Activated T-cell treated with anti-CD3 and anti-CD28 coated beads, Interleukin-2, amount 50 U/mL, for 72 hours (primary cell): ENCODE data around the gene RPTOR. TPM values are rescaled to one million over a fixed set of nuclear protein-coding genes. Genes with fewer than 3 reads are reported as not detected.

ENCODE experiments used
- ATAC-seq, 2 donors: fragments of 150-1000 bp; cut with Tn5 transposase; replicated peaks in 1 of 2; 2 replicates each; pipeline ENCODE4 v1.10.0; 2021; ENCODE audit warnings: moderate library complexity in 2 of 2, mild to moderate bottlenecking in 1 of 2
- DNase-seq, 2 donors: peaks; one replicate each; pipeline ENCODE4 v3.0.0; 2021 to 2022; ENCODE audit warnings: mixed read lengths in 1 of 2
- H3K27ac Mint-ChIP-seq: one replicate; pipeline ENCODE4 v1.8.0; 2022; ENCODE audit warnings: mild to moderate bottlenecking, moderate library complexity, mixed read lengths
- H3K27me3 Mint-ChIP-seq: one replicate; pipeline ENCODE4 v1.8.0; 2022; ENCODE audit warnings: low read depth, mixed read lengths
- H3K36me3 Mint-ChIP-seq, 2 donors: one replicate each; pipeline ENCODE4 v1.8.0; 2022; ENCODE audit warnings: mixed read lengths in 2 of 2, mild to moderate bottlenecking in 1 of 2; ENCODE audit not compliant: insufficient read depth in 2 of 2
- H3K4me1 Mint-ChIP-seq: one replicate; pipeline ENCODE4 v1.8.0; 2022; ENCODE audit warnings: low read depth, mixed read lengths
- H3K4me3 Mint-ChIP-seq, 2 donors: one replicate each; pipeline ENCODE4 v1.8.0; 2022; ENCODE audit warnings: mild to moderate bottlenecking in 2 of 2, mixed read lengths in 2 of 2, moderate library complexity in 2 of 2
- H3K9me3 Mint-ChIP-seq, 2 donors: one replicate each; pipeline ENCODE4 v1.8.0; 2022; ENCODE audit warnings: mixed read lengths in 2 of 2
- total RNA-seq, 2 donors: library from RNA; stranded (reverse); gene quantifications; one replicate each; pipeline ENCODE4 v1.2.3, GENCODE V29; 2022

Gene RPTOR
- total RNA-seq, 2 donors from 2014 or later, result 50.8 to 62.0 TPM

DNA sequence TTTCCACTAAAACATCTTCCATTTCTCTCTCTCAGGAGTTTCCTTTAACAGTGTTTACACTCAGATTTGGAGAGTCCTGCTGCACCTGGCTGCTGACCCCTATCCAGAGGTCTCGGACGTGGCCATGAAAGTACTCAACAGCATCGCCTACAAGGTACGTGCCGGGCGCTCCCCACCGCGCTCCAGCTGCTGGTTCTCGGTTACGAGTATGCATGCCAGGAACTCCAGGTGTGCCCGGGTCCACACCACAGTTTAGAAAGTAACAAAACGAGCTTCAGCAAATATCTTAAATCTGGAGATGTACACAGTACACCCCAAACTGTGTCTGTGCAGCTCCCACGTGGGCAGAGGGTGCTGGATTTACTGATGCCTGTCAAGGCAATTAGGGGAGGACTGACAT, 364.1 kb downstream of the RPTOR start:
- Mint-ChIP-seq H3K27me3 (no peaks in the 10 kb centered on the region), H3K4me3 (no peak overlapping the region), H3K27ac (no peak overlapping the region), H3K4me1 (no peaks in the 10 kb centered on the region), H3K9me3 (no peaks in the 10 kb centered on the region), H3K36me3 (peaks cover 6 to 18% of the 10 kb centered on the region in 2 donors)
- DNase-seq, result no peak
- no peak for ATAC-seq

GRCh38 chr17:80909635-80910034, 365.0 kb downstream of the RPTOR start:
- ATAC-seq (no peak), DNase-seq (no peak)
- peaks cover 6 to 19% of the 10 kb centered on the region in 2 donors for H3K36me3 Mint-ChIP-seq
- H3K9me3 Mint-ChIP-seq, result no peaks in the 10 kb centered on the region
- H3K4me3 Mint-ChIP-seq, result no peak overlapping the region
- no peak overlapping the region for H3K27ac Mint-ChIP-seq
- no peaks in the 10 kb centered on the region for H3K4me1 Mint-ChIP-seq
- no peaks in the 10 kb centered on the region for H3K27me3 Mint-ChIP-seq

DNA sequence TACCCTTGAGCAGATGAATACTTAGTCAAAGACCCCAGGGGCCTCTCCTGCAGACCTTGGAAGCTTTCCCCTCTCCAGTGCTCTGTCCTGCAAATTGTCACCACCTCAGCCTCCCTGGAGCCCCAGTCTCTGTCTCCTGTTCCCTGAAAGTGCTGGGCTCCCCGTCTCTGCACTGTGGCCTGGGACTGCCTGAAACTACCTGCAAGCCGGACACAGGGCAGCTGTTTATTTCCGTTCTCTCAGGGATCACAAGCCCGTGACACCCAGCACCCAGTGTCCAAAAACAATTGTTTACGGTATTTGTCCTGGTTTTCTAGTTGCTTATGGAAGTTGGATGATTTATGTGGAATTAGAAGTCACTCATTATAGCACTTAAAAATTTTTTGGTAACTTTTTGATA, 365.4 kb downstream of the RPTOR start:
- Mint-ChIP-seq H3K9me3 (no peaks in the 10 kb centered on the region), H3K4me3 (no peak overlapping the region), H3K27me3 (no peaks in the 10 kb centered on the region), H3K27ac (no peak overlapping the region), H3K36me3 (peaks cover 6 to 19% of the 10 kb centered on the region in 2 donors), H3K4me1 (no peaks in the 10 kb centered on the region)
- DNase-seq (no peak), ATAC-seq (no peak)

DNA sequence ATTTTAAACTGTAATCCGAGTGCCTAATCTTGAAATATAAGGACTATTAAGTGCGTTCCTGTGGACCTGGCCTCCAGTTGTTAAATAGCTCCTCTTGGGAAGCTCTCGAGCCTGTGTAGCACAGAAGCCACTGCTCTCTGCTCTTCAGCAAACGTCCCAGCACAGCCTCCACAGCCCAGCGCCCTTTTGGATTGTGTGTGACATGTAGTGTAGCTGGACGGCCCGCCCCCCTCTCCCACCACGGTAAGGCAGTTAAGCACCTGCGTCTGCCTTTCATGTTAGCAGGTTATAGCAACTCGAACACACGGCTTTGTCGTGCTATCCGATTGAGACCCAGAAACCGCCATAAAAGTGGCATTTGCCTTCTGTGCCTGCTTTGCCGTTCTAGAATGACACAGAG, 367.8 kb downstream of the RPTOR start:
- no peaks in the 10 kb centered on the region for H3K27me3 Mint-ChIP-seq
- no peak for ATAC-seq
- DNase-seq, result no peak
- no peaks in the 10 kb centered on the region for H3K9me3 Mint-ChIP-seq
- H3K27ac Mint-ChIP-seq, result no peak overlapping the region
- no peaks in the 10 kb centered on the region for H3K4me1 Mint-ChIP-seq
- H3K36me3 Mint-ChIP-seq, result peaks cover 6 to 19% of the 10 kb centered on the region in 2 donors
- no peak overlapping the region for H3K4me3 Mint-ChIP-seq

GRCh38 chr17:80913928-80914821, 369.5 kb downstream of the RPTOR start:
- no peaks in the 10 kb centered on the region for H3K9me3 Mint-ChIP-seq
- no peak for ATAC-seq

GRCh38 chr17:80916246-80916645, 371.6 kb downstream of the RPTOR start:
- ATAC-seq (no peak), DNase-seq (no peak)
- Mint-ChIP-seq H3K4me3 (no peak overlapping the region), H3K4me1 (no peaks in the 10 kb centered on the region), H3K27ac (no peak overlapping the region), H3K9me3 (no peaks in the 10 kb centered on the region), H3K36me3 (peaks cover 0 to 4% of the 10 kb centered on the region in 2 donors), H3K27me3 (no peaks in the 10 kb centered on the region)

More at GRCh38 chr17:80913928-80914821, 369.5 kb downstream of the RPTOR start:
- DNase-seq, result no peak
- H3K4me1 Mint-ChIP-seq, result no peaks in the 10 kb centered on the region
- H3K27ac Mint-ChIP-seq, result no peak overlapping the region
- no peak overlapping the region for H3K4me3 Mint-ChIP-seq
- peaks cover 6 to 16% of the 10 kb centered on the region in 2 donors for H3K36me3 Mint-ChIP-seq
- no peaks in the 10 kb centered on the region for H3K27me3 Mint-ChIP-seq

DNA sequence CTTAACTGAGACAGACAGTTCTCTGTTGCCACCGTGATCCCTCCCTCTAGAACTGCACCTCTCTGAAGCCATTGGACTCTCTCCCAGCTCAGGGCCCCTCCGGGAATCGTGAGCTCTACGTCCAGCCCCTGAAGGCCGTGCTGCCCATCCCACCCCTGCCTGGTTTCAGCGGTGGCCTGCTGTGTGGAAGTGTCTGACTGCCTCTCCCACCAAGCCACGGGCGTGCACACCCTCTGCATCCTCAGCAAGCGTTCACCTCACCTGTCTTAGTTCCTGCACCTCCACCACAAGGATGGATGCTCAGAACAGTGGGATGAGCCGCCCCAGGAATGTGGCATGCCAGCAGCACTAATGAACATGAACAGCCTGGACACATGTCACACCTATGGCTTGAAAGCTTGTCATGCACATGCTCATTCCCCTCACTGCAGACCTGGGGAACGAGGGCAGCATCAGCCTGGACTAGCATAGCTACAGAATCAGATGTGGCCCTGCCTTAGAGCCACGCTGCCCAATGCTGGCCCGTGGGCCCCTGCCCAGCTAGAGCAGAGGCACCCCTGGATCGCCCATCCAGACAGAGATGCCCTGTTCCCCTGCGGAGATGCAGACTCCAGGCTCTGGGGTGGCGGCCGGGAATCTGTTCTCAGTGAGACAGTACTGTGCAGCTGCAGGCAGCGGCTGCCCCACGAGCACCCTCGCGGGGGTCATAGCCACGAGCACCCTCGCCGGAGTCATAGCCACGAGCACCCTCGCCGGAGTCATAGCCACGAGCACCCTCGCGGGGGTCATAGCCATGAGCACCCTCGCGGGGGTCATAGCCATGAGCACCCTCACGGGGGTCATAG, 373.3 kb downstream of the RPTOR start:
- ATAC-seq (no peak), DNase-seq (no peak)
- Mint-ChIP-seq H3K9me3 (no peaks in the 10 kb centered on the region), H3K27me3 (no peaks in the 10 kb centered on the region), H3K4me3 (no peak overlapping the region), H3K36me3 (peaks cover 0 to 2% of the 10 kb centered on the region in 2 donors), H3K27ac (no peak overlapping the region), H3K4me1 (no peaks in the 10 kb centered on the region)

- no peaks in the 10 kb centered on the region for H3K4me1 Mint-ChIP-seq
- DNase-seq (no peak), ATAC-seq (no peak)
- H3K27ac Mint-ChIP-seq, result no peak overlapping the region
- peaks cover 0 to 2% of the 10 kb centered on the region in 2 donors for H3K36me3 Mint-ChIP-seq
- H3K27me3 Mint-ChIP-seq, result no peaks in the 10 kb centered on the region
- no peaks in the 10 kb centered on the region for H3K9me3 Mint-ChIP-seq
- no peak overlapping the region for H3K4me3 Mint-ChIP-seq
Observed at GRCh38 chr17:80918731-80919130, 374.1 kb downstream of the RPTOR start.

- ATAC-seq (no peak), DNase-seq (no peak)
- H3K27ac Mint-ChIP-seq, result no peak overlapping the region
- H3K9me3 Mint-ChIP-seq, result no peaks in the 10 kb centered on the region
- H3K27me3 Mint-ChIP-seq, result no peaks in the 10 kb centered on the region
- no peaks in the 10 kb centered on the region for H3K4me1 Mint-ChIP-seq
- H3K4me3 Mint-ChIP-seq, result no peak overlapping the region
- H3K36me3 Mint-ChIP-seq, result no peaks in the 10 kb centered on the region
Observed at GRCh38 chr17:80919331-80920311, 375.0 kb downstream of the RPTOR start.

- Mint-ChIP-seq H3K27me3 (no peaks in the 10 kb centered on the region), H3K4me3 (no peak overlapping the region), H3K27ac (no peak overlapping the region), H3K36me3 (no peaks in the 10 kb centered on the region), H3K4me1 (no peaks in the 10 kb centered on the region), H3K9me3 (no peaks in the 10 kb centered on the region)
- ATAC-seq, result no peak
- DNase-seq, result no peak
Observed at GRCh38 chr17:80920441-80920840, 375.8 kb downstream of the RPTOR start.

- no peaks in the 10 kb centered on the region for H3K27me3 Mint-ChIP-seq
- H3K4me1 Mint-ChIP-seq, result no peaks in the 10 kb centered on the region
- H3K36me3 Mint-ChIP-seq, result peaks cover 0 to under 1% of the 10 kb centered on the region in 2 donors
- H3K4me3 Mint-ChIP-seq, result no peak overlapping the region
- H3K9me3 Mint-ChIP-seq, result no peaks in the 10 kb centered on the region
- no peak for ATAC-seq
- no peak for DNase-seq
- H3K27ac Mint-ChIP-seq, result no peak overlapping the region
Observed at GRCh38 chr17:80921159-80921558, 376.5 kb downstream of the RPTOR start.

DNA sequence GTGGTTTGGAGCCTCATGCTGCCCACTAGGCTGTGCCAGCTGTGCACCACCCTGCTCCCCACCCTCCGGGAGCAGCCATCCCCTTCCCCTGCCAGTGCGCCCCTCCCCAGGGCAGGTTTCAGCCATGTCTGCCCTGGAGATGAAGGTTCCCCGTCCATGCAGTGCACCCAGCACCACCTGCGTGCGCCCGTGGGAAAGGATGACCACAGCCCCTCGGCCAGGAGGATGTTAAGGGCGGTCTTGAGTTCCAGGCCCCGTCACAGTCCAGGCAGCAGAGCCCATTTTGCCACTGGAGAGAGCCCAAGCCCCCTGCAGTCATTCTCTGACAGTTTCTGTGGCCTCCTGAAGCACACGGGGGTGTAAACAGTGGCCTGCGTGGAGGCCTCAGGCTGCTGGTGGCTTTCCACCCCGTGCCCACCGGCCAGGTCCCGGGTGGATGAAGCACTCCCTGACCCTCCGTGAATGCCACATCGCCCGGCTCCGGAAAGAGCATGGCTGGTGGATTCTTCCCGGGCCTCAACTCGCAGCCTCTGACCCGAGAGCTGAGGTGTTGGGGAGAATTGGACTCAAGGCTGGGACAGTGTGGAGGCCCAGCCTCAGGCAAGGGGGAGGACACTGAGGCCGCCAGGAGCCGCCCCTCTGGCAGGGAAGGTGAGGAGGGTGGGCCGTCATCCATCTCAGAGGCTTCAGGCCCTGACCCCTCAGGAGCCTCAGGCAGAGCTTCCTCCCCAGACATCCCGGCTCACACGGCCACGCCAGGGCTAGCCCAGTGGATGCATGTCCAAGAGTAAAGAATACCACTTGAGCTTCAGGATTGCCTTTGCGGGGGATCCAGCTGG, 377.3 kb downstream of the RPTOR start:
- no peak for DNase-seq
- H3K9me3 Mint-ChIP-seq, result no peaks in the 10 kb centered on the region
- H3K27ac Mint-ChIP-seq, result no peak overlapping the region

More for the DNA sequence above, 377.3 kb downstream of the RPTOR start:
- Mint-ChIP-seq H3K4me3 (no peak overlapping the region), H3K36me3 (peaks cover 0 to 4% of the 10 kb centered on the region in 2 donors), H3K27me3 (no peaks in the 10 kb centered on the region), H3K4me1 (no peaks in the 10 kb centered on the region)
- no peak for ATAC-seq
